ENCODE measurements around the gene PTPRN2. TPM values are rescaled to one million over a fixed set of nuclear protein-coding genes. Genes with fewer than 3 reads are reported as not detected.

Gene PTPRN2
- total RNA-seq, 1 experiment from 2014 or later: 0.11 TPM

GRCh38 chr7:158065340-158065739, 522.3 kb downstream of the PTPRN2 start:
- no peak for DNase-seq (ENCODE audit: low spot score)
- ChIA-PET CTCF (no interaction called here), POLR2A (ENCODE audit: low non-redundant PET) (no interaction called here)
- Histone ChIP-seq H3K36me3 (ENCODE audit: insufficient read depth, low read length, poor library complexity, severe bottlenecking) (no peaks in the 10 kb centered on the region), H3K4me3 (ENCODE audit: low read depth, low read length, poor library complexity, severe bottlenecking) (no peak overlapping the region), H3K27ac (ENCODE audit: low read depth, low read length, poor library complexity, severe bottlenecking) (no peak overlapping the region), H3K9me3 (ENCODE audit: low read depth, low read length, poor library complexity, severe bottlenecking) (peaks cover 25% of the 10 kb centered on the region), H3K27me3 (replicated peaks; ENCODE audit: insufficient read depth, low read depth, low read length, poor library complexity) (no peaks in the 10 kb centered on the region), H3K4me1 (ENCODE audit: insufficient read depth, low read length, poor library complexity, severe bottlenecking) (no peaks in the 10 kb centered on the region)
- no TSS peak for BruUV-seq (replicated peaks)
- TF ChIP-seq EZH2 (IDR thresholded peaks at IDR 0.05; ENCODE audit: borderline replicate concordance, low read depth, low read length, poor library complexity, severe bottlenecking): no peak
- no peak for TF ChIP-seq CTCF (conservative IDR thresholded peaks at IDR 0.05; ENCODE audit: low read depth, low read length)
- intact Hi-C loops (cut with micrococcal nuclease; ENCODE audit: unreplicated experiment): no loop called here

GRCh38 chr7:158064631-158065030, 523.0 kb downstream of the PTPRN2 start:
- TF ChIP-seq CTCF (conservative IDR thresholded peaks at IDR 0.05; ENCODE audit: low read depth, low read length): no peak
- TF ChIP-seq EZH2 (IDR thresholded peaks at IDR 0.05; ENCODE audit: borderline replicate concordance, low read depth, low read length, poor library complexity, severe bottlenecking): no peak
- no peak overlapping the region for H3K4me3 ChIP-seq (ENCODE audit: low read depth, low read length, poor library complexity, severe bottlenecking)
- intact Hi-C loops (cut with micrococcal nuclease; ENCODE audit: unreplicated experiment): no loop called here
- BruUV-seq (replicated peaks): no TSS peak
- ChIA-PET CTCF (no interaction called here), POLR2A (ENCODE audit: low non-redundant PET) (no interaction called here)
- DNase-seq (ENCODE audit: low spot score): no peak
- H3K36me3 ChIP-seq (ENCODE audit: insufficient read depth, low read length, poor library complexity, severe bottlenecking): no peaks in the 10 kb centered on the region
- no peaks in the 10 kb centered on the region for H3K27me3 ChIP-seq (replicated peaks; ENCODE audit: insufficient read depth, low read depth, low read length, poor library complexity)
- peaks cover 25% of the 10 kb centered on the region for H3K9me3 ChIP-seq (ENCODE audit: low read depth, low read length, poor library complexity, severe bottlenecking)
- H3K4me1 ChIP-seq (ENCODE audit: insufficient read depth, low read length, poor library complexity, severe bottlenecking): no peaks in the 10 kb centered on the region
- H3K27ac ChIP-seq (ENCODE audit: low read depth, low read length, poor library complexity, severe bottlenecking): no peak overlapping the region

- POLR2A ChIA-PET (ENCODE audit: low non-redundant PET): no interaction called here
- TF ChIP-seq CTCF (conservative IDR thresholded peaks at IDR 0.05; ENCODE audit: low read depth, low read length) (no peak), EZH2 (IDR thresholded peaks at IDR 0.05; ENCODE audit: borderline replicate concordance, low read depth, low read length, poor library complexity, severe bottlenecking) (no peak)
- Histone ChIP-seq H3K36me3 (ENCODE audit: insufficient read depth, low read length, poor library complexity, severe bottlenecking) (no peaks in the 10 kb centered on the region), H3K4me3 (ENCODE audit: low read depth, low read length, poor library complexity, severe bottlenecking) (no peak overlapping the region), H3K27ac (ENCODE audit: low read depth, low read length, poor library complexity, severe bottlenecking) (no peak overlapping the region), H3K27me3 (replicated peaks; ENCODE audit: insufficient read depth, low read depth, low read length, poor library complexity) (no peaks in the 10 kb centered on the region), H3K4me1 (ENCODE audit: insufficient read depth, low read length, poor library complexity, severe bottlenecking) (no peaks in the 10 kb centered on the region), H3K9me3 (ENCODE audit: low read depth, low read length, poor library complexity, severe bottlenecking) (peaks cover 25% of the 10 kb centered on the region)
- BruUV-seq (replicated peaks): no TSS peak
- CTCF ChIA-PET: no interaction called here
- no peak for DNase-seq (ENCODE audit: low spot score)
- intact Hi-C loops (cut with micrococcal nuclease; ENCODE audit: unreplicated experiment): no loop called here
These were observed 523.6 kb downstream of the PTPRN2 start for GRCh38 chr7:158063850-158064610.

All from A673 (cell line).